A172 (cell line): ENCODE data around the gene ZNF880. TPM values are rescaled to one million over a fixed set of nuclear protein-coding genes. Genes with fewer than 3 reads are reported as not detected.
A peak's percentile ranks its signal among the peaks of the same experiment; 100 is the strongest.
"Not testable (repeated sequence)": the region's sequence is repeated elsewhere in the genome, so short reads cannot be mapped to it uniquely, and the experiment has no call there.

ENCODE experiments used
- DNase-seq: peaks from one replicate; pipeline ENCODE4 v3.0.0-alpha.2; 2015; ENCODE audit warnings: low spot score
- total RNA-seq: library from RNA; depleted of rRNA; stranded (reverse); fragments of >200 nt; shearing (Covaris generic); gene quantifications from 2 replicates; pipeline ENCODE4 v1.2.3, GENCODE V29; 2014; rRNA removed

Gene ZNF880
- total RNA-seq: 0.12 and 0.22 TPM in 2 replicates

- DNase-seq: no peak
Measured at GRCh38 chr19:52369559-52370340, at the start of gene ZNF880. ZNF880 (plus strand) TSS chr19:52369923; CDS start chr19:52369966, 43 bp downstream.

GRCh38 chr19:52322429-52322828 lies 47.3 kb upstream of the ZNF880 start:
- DNase-seq: no peak

DNA sequence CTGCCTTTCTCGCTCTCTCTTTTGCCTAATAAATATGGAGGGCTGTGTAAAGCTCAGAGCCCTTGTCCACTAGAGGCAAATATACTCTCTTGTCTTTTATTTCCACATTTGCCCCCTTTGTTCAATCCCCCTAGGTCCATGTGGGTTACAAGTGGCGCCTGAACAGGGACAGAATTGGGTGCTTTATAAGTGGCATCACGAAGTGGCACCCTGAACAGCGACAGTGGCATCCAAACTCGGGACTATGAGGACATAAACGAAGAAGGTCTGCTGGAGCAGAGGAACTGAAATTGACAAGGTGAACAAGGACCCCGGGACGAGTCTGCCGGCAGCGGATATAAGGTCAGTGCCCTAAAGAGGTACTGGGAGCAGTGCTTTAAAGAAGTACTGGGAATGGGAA lies 38.0 kb upstream of the ZNF880 start:
- DNase-seq: no peak

- DNase-seq: no peak
Measured at GRCh38 chr19:52335768-52336116, 34.0 kb upstream of the ZNF880 start.

GRCh38 chr19:52336117-52336790 lies 33.5 kb upstream of the ZNF880 start, which contains the start of gene ZNF610:
ZNF610 (plus strand) TSS chr19:52336243; CDS start chr19:52349173, 12,930 bp downstream.
- DNase-seq: peak; percentile 39

- no peak for DNase-seq
Measured at GRCh38 chr19:52336791-52337381, 32.8 kb upstream of the ZNF880 start.

DNA sequence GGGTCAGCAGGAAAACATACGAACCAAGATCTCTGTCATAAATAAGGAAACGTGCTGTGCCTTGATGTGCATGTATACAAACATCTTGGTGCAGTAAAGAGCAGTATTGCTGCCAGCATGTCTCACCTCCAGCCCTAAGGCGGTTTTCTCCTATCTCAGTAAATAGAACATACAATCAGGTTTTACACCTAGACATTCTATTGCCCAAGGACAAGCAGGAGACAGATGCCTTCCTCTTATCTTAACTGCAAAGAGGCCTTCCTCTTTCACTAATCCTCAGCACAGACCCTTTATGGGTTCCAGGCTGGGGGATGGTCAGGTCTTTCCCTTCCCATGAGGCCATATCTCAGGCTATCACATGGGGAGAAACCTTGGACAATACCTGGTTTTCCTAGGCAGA lies 30.7 kb upstream of the ZNF880 start:
- DNase-seq: not testable (repeated sequence)

- DNase-seq: peak; percentile 8
Measured at GRCh38 chr19:52343548-52343947, 26.2 kb upstream of the ZNF880 start.

DNA sequence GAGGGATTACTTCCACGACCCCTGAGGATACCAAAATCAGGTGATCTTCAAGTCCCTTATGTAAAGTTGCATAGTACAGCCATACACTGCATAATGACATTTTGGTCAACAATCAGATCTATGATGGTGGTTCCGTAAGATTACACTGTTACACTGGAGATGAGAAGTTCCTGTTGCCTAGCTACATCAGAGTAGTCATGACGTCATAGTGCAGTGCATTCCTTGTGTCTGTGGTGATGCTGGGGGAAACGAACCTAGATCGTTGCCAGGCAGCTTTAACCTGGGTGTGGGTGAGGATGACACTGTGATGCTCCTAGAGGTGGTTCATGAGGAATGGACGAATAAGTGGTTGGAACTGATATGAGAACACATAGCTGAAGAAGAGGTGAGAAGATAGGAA lies 24.6 kb upstream of the ZNF880 start:
- DNase-seq: no peak

GRCh38 chr19:52351512-52351911 lies 18.2 kb upstream of the ZNF880 start:
- DNase-seq: no peak

DNA sequence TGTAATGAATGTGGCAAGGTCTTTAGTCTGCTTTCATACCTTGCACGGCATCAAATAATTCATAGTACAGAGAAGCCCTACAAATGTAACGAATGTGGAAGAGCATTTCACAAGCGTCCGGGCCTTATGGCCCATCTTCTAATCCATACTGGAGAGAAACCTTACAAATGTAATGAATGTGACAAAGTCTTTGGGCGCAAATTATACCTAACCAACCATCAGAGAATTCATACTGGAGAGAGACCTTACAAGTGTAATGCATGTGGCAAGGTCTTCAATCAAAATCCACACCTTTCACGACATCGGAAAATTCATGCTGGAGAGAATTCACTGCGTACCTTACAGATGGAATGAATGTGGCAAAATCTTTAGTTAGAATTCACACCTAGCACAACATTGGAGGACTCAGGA lies 3.3 kb upstream of the ZNF880 start:
- DNase-seq: no peak

GRCh38 chr19:52370341-52370710 lies 603 bp downstream of the ZNF880 start:
- no peak for DNase-seq

GRCh38 chr19:52391135-52391534 lies 21.4 kb downstream of the ZNF880 start:
- no peak for DNase-seq

DNA sequence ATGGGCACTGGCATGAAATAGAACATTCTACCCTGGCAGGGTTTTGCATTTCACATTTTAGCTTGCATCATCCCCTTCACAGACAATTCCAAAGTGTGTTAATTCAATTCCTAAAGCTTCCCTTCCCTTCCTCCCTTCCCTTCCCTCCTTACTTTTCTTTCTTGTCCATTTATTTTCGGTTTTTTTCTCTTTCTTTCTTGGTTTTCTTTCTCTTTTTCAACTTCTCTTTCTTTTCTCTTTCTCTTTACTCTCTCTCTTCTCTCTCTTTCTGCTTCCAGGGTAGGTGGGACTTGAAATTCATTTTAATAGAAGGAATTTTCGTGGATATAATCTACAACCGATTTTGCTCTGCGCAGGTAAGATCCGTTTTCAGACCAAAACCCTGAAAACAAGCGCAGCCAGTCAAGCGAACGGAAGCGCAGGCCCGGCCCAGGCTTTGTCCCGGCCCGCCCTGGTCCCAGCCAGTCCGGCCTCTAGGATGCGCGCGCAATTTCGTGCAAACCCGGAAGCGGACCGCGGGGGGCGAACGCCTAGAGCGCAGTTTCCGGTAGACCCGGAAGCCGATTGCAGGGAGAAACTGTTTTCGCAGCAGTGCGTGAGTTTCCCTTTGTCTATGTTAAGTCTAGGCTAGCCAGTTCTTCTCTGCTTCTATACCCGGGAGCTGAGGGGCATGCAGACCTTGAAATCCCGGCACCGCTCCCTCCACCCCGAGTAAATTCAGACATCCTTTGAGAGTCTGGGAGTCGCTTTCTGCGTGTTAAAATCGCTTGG lies 27.8 kb downstream of the ZNF880 start, which contains the start of gene ZNF528:
Gene ZNF528 (plus strand): TSS at position 540 of the 771 bp plus-strand sequence. CDS start 4,165 bp downstream, outside the sequence.
- peak; percentile 38 for DNase-seq

GRCh38 chr19:52398081-52398441 lies 28.3 kb downstream of the ZNF880 start:
- no peak for DNase-seq

DNA sequence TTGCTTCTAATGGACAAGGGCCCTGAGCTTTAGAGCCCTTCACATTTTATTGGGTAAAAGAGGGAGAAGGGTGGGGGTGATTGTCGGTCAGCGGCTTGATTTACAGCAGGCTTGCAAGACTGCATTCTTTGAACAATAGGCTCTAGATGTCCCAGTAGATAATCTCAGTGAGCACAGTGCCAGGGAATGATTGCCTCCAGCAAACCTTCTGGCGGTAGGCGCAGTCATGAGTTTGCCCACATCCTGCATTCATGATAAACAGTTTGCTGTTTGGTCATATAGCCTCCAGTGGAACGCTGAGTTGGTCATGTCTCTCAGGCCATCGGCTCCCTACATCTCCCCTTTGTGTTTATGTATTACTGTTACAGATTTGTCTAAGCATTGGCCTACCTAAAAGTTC lies 40.6 kb downstream of the ZNF880 start:
- peak; percentile 11 for DNase-seq

GRCh38 chr19:52415711-52416110 lies 46.0 kb downstream of the ZNF880 start:
- no peak for DNase-seq

- no peak for DNase-seq
Measured at GRCh38 chr19:52428937-52429336, 59.2 kb downstream of the ZNF880 start, which contains the start of gene ZNF534. ZNF534 (plus strand) TSS chr19:52429148; CDS start chr19:52431475, 2,327 bp downstream.
